Colonic mucosa (tissue), 4 donors: ENCODE measurements around the gene IQCN. TPM values are rescaled to one million over a fixed set of nuclear protein-coding genes. Genes with fewer than 3 reads are reported as not detected.
A peak's percentile ranks its signal among the peaks of the same experiment; 100 is the strongest.

Experiments used
- DNase-seq: peaks from one replicate; pipeline ENCODE4 v3.0.0-alpha.2; 2020
- H3K27ac ChIP-seq: fragments of 200-600 bp; one replicate; pipeline ENCODE4 v1.8.0; 2021
- H3K27me3 ChIP-seq: fragments of 200-600 bp; one replicate; pipeline ENCODE4 v1.8.0; 2021
- H3K36me3 ChIP-seq: fragments of 200-600 bp; one replicate; pipeline ENCODE4 v1.8.0; 2021
- H3K4me1 ChIP-seq: fragments of 200-600 bp; one replicate; pipeline ENCODE4 v1.8.0; 2021; ENCODE audit warnings: mild to moderate bottlenecking
- H3K4me3 ChIP-seq: fragments of 200-600 bp; one replicate; pipeline ENCODE4 v1.8.0; 2021
- H3K9ac ChIP-seq, 2 donors: one replicate each; pipeline ENCODE4 v1.7.0; 2013; ENCODE audit warnings: control low read depth in 2 of 2, low read depth in 2 of 2, low read length in 2 of 2
- H3K9me3 ChIP-seq: fragments of 200-600 bp; one replicate; pipeline ENCODE4 v1.8.0; 2021
- intact Hi-C: fragments of 100-400 bp; cut with DNase I; formaldehyde crosslinking; loops from one replicate; pipeline ENCODE4 v1.14.1; 2022
- total RNA-seq, 2 donors: library from RNA; stranded (reverse); fragmentation: NEBNext Ultra II Directional in 1 of 2; extraction: Animal tissue kit (Norgen Biotek cat#: 25700) in 1 of 2; gene quantifications; one replicate each; pipeline ENCODE4 v1.2.1, GENCODE V29; 2021
- TF ChIP-seq, protein P1 (sequence below): fragments of 200-600 bp; IDR thresholded peaks from one replicate; pipeline ENCODE4 v1.8.0; 2022; ENCODE audit warnings: antibody characterized with exemption, mild to moderate bottlenecking
- donor health status: healthy.
- donor health status: DM: no; HTN: no; CAD: no.
- donor health status: DM: no; HTN: no; CAD: no.

IQCN gene
- total RNA-seq, 2 donors from 2014 or later, result 1.7 to 3.0 TPM

DNA sequence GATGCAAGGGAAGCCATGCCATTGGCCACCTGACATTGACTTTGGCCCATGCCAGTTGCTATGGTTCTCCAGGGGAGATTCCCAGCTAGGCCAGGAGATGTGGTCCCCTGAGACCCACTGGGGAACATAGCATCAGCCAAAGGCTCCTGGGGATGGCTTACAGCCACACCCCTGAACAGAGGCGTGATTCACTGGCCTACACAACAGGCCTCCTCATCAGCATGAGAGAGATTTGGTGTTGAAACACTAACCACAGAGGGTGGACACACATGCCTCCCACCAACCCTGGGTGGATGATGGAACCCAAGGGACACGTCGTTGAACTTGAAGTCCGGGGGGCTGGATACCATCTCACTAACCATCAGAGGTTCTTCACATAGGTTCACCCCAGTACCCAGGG lies 14.4 kb downstream of the IQCN start:
- TF ChIP-seq, protein P1, sequence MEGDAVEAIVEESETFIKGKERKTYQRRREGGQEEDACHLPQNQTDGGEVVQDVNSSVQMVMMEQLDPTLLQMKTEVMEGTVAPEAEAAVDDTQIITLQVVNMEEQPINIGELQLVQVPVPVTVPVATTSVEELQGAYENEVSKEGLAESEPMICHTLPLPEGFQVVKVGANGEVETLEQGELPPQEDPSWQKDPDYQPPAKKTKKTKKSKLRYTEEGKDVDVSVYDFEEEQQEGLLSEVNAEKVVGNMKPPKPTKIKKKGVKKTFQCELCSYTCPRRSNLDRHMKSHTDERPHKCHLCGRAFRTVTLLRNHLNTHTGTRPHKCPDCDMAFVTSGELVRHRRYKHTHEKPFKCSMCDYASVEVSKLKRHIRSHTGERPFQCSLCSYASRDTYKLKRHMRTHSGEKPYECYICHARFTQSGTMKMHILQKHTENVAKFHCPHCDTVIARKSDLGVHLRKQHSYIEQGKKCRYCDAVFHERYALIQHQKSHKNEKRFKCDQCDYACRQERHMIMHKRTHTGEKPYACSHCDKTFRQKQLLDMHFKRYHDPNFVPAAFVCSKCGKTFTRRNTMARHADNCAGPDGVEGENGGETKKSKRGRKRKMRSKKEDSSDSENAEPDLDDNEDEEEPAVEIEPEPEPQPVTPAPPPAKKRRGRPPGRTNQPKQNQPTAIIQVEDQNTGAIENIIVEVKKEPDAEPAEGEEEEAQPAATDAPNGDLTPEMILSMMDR, result no peak
- Histone ChIP-seq H3K4me1 (no peaks in the 10 kb centered on the region), H3K4me3 (no peak overlapping the region), H3K27ac (no peak overlapping the region), H3K36me3 (no peaks in the 10 kb centered on the region), H3K9me3 (no peaks in the 10 kb centered on the region), H3K27me3 (no peaks in the 10 kb centered on the region), H3K9ac (no peak overlapping the region)
- intact Hi-C loops, result no loop called here
- DNase-seq, result no peak

- no peak overlapping the region for H3K9ac ChIP-seq
- H3K36me3 ChIP-seq, result no peaks in the 10 kb centered on the region
- H3K27me3 ChIP-seq, result no peaks in the 10 kb centered on the region
- no peak for DNase-seq
- TF ChIP-seq, protein P1, result no peak
- peaks cover 7% of the 10 kb centered on the region for H3K4me1 ChIP-seq
- H3K9me3 ChIP-seq, result no peaks in the 10 kb centered on the region
- no peak overlapping the region for H3K27ac ChIP-seq
- intact Hi-C loops, result no loop called here
- H3K4me3 ChIP-seq, result no peak overlapping the region
These were observed 16.5 kb downstream of the IQCN start for GRCh38 chr19:18257503-18258470.

DNA sequence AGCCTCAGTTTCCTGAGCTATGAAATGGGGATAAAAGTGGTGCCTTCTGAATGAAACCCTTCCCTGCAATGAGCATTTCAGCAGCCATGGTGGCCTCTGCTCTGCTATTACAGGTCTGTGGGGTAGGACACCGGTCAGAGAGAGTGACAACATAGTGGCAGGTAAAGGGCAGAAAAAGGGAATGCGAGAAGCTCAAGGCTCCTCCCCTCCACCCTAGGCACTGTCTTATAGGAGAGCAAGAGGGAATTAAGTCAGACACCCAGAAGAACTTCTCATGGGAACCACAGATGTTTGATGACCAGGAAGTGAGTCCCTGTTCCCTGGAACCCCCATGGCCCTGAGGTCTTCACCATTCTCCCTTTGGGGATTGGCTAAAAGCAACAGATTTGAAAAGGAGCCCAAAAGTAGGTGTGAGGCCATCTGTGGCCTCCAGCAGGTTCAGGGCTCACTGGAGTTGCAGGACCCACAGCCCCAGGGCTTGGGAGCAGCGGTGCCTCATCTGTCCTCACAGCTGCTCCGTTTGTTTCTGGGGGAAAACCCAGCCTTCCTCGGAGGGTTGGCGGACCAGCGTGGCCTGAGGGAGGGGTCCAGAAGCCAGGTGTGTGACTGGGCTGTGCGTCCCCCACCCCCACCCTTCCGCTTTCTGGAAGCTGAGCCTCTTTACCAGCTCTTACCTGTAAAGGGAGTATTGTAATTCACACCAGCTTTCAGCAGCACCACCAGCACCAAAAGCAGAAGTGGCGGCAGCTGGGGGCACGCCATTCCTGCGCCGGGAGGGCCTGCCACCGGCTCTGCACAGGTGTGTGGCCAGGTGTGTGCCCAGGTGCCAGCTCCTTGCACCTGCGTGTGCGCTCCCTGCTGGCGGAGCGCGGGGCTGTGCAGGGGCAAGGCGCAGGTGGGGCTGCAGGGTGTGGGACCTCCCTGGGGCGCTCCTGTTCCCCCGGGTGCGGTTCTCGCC lies 19.4 kb downstream of the IQCN start:
- intact Hi-C loops, result loop anchor here (5.0 kb wide), 1 partner anchor 48 kb away; no protein-coding TSS in a partner anchor
- peak; percentile 78 for DNase-seq

DNA sequence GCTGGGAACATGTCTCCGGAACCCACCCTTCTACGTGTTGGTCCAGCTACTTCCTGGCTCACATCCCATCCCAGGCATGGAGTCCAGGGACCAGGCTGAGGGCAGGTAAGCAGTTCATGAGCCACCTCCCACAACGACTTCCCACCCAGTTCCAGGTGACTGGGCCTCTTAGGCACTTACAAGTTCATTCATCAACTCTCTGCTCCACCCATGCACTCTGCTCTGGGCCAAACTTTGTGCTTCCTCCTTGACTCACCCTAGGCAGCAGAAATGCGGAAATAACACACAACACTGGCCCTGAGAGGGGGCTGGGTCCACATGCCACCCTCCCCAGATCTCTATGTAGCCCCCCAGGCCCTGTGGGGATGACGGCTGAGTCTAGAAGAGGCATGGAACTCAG lies 20.5 kb downstream of the IQCN start:
- no peaks in the 10 kb centered on the region for H3K27me3 ChIP-seq
- DNase-seq, result peak; percentile 90
- H3K9me3 ChIP-seq, result no peaks in the 10 kb centered on the region
- peaks cover 7% of the 10 kb centered on the region for H3K4me1 ChIP-seq
- intact Hi-C loops, result loop anchor here (5.0 kb wide), 1 partner anchor 46 kb away; no protein-coding TSS in a partner anchor
- TF ChIP-seq, protein P1, result no peak
- peak overlapping the region; percentile 16 to 64 for H3K9ac ChIP-seq
- peak overlapping the region; percentile 85 for H3K27ac ChIP-seq
- H3K4me3 ChIP-seq, result no peak overlapping the region
- H3K36me3 ChIP-seq, result no peaks in the 10 kb centered on the region

More for the DNA sequence above, 19.4 kb downstream of the IQCN start:
- H3K4me1 ChIP-seq, result peaks cover 7% of the 10 kb centered on the region
- peak overlapping the region; percentile 20 for H3K4me3 ChIP-seq
- no peaks in the 10 kb centered on the region for H3K27me3 ChIP-seq
- no peaks in the 10 kb centered on the region for H3K9me3 ChIP-seq
- H3K9ac ChIP-seq, result peak overlapping the region; percentile 44 to 64
- H3K27ac ChIP-seq, result peak overlapping the region; percentile 85
- H3K36me3 ChIP-seq, result no peaks in the 10 kb centered on the region
- TF ChIP-seq, protein P1, result peak; percentile 47

GRCh38 chr19:18253130-18253529 lies 21.1 kb downstream of the IQCN start:
- peaks cover 7% of the 10 kb centered on the region for H3K4me1 ChIP-seq
- no peaks in the 10 kb centered on the region for H3K9me3 ChIP-seq
- no peak overlapping the region for H3K4me3 ChIP-seq
- H3K36me3 ChIP-seq, result no peaks in the 10 kb centered on the region
- peak overlapping the region; percentile 85 for H3K27ac ChIP-seq
- H3K27me3 ChIP-seq, result no peaks in the 10 kb centered on the region
- intact Hi-C loops, result loop anchor here (5.0 kb wide), 1 partner anchor 46 kb away; no protein-coding TSS in a partner anchor
- TF ChIP-seq, protein P1, result no peak
- H3K9ac ChIP-seq, result peak overlapping the region in 1 of 2 donors; percentile 64
- no peak for DNase-seq
